T1000 (cell line): ENCODE data around the gene MAPK11.

Experiments
- DNase-seq: peaks from one replicate; lab custom pipeline; 2025; ENCODE audit warnings: mixed read lengths; lab: John Stamatoyannopoulos, UW

MAPK11 gene

DNA sequence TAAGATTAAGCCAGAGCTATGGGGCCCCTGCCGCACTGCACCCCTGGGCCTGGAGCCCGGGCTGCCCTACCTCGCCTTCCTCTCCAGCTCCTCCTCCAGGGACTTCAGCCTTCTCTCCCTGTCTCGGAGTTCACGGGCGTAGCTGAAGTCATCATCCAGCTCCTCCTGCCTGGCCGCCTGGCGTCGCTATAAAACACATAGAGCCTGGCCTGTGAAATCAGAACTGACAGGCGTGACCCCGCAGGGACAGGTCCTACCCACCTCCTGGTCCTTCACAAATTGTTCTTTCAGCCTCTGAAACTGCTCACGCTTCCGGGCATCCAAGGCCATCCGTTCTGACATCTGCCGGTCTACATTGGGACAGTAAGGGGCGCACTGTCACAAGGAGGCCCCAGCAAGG, 46.1 kb downstream of the MAPK11 start:
- no peak for DNase-seq

GRCh38 chr22:50222508-50222907, 47.7 kb downstream of the MAPK11 start:
- no peak for DNase-seq

- no peak for DNase-seq
Observed at GRCh38 chr22:50221410-50222300, 48.5 kb downstream of the MAPK11 start.

DNA sequence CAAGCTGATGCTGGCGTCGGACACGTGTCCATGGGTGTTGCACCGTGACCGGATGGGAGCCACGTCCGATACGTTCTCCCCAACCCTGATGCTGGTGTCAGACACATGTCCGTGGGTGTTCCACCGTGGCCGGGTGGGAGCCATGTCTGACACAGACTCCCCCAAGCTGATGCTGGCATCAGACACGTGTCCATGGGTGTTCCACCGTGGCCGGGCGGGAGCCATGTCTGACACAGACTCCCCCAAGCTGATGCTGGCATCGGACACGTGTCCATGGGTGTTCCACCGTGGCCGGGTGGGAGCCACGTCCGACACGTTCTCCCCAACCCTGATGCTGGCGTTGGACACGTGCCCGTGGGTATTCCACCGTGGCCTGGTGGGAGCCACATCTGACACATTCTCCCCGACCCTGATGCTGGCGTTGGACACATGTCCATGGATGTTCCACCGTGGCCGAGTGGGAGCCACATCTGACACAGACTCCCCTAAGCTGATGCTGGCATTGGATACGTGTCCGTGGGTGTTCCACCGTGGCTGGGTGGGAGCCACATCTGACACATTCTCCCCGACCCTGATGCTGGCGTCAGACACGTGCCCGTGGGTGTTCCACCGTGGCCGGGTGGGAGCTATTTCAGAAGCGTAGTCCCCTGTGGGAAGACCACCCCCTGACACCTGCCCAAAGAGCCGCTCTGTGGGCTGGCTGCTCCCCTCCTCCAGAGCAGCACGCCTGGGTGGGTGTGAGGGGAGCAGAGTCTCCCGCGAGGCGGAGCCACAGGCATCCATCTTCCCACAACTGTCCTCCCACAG, 49.4 kb downstream of the MAPK11 start:
- no peak for DNase-seq

GRCh38 chr22:50219800-50220602, 50.2 kb downstream of the MAPK11 start:
- no peak for DNase-seq

DNA sequence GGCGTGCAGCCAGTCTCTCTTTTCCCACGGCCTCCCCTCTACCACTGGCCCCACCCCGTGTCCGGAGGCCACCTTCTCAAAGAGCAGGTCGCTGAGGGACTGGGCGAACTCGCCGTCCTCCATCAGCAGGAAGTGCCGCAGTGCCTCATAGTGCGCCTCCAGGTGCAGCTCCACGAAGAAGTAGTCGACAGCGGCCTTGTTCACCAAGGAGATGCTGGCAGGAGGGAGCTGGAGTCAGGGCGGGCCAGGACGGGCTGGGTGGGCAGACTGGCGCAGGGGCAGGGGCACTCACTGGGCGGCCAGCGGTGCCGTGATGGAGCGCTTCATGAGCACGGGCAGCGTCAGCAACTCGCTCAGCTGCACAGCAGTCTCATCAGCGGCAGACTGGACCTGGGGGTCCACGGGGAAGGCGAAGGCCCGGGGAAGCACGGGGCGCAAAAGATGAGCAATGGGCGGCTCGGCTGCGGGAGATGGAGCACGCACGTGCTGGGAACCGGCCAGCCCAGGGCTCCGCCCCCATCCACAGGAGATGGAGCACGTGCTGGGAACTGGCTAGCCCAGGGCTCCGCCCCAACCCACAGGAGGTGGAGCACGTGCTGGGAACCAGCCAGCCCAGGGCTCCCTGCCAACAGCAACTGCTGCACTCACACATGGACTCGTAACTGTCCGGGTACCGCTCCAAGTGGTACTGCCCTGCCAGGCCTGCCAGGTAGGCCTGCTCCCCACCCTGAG, 51.0 kb downstream of the MAPK11 start:
- peak; percentile 78 for DNase-seq

DNA sequence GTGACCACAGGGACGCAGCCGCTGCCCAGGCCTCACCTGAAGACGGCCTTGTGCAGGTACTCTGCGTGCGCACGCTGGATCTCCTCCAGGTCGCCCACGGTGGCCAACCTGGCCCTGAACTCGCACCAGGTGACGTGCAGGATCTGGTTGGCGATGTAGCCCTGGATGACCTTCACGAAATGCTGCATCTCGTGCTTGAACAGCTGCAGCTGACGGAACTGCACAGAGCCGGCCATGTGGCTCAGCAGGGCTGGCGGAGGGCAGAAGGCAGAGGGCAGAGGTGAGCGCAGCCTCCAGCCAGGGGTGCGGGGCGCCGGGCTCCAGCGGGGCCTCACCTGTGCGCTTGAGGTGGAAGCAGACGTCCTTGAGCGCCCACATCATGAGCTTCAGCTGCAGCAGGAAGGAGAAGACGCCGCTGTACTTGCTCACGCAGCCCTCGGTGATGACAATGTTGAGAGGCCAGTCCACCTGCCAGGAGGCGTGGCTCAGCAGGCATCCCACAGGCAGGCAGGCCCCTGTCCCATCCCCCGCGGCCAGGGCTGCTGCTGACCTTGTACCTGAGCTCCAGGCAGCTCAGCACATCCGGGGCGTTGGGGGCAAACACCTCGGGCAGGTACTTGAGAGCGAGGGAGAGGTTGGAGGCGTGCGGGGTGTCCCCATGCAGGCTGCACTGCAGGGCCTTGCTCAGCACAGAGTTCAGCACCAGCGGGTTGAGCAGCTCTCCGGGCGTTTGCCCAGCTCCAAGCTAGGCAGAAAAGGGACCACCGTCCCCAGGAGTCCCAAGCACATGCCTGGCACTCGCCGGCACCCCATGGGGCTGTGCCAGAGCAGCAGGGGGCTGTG, 51.8 kb downstream of the MAPK11 start:
- no peak for DNase-seq

- no peak for DNase-seq
Observed at GRCh38 chr22:50217543-50218152, 52.5 kb downstream of the MAPK11 start.

- no peak for DNase-seq
Observed at GRCh38 chr22:50216684-50217520, 53.3 kb downstream of the MAPK11 start.

GRCh38 chr22:50216055-50216683, 54.0 kb downstream of the MAPK11 start:
- DNase-seq = no peak

DNA sequence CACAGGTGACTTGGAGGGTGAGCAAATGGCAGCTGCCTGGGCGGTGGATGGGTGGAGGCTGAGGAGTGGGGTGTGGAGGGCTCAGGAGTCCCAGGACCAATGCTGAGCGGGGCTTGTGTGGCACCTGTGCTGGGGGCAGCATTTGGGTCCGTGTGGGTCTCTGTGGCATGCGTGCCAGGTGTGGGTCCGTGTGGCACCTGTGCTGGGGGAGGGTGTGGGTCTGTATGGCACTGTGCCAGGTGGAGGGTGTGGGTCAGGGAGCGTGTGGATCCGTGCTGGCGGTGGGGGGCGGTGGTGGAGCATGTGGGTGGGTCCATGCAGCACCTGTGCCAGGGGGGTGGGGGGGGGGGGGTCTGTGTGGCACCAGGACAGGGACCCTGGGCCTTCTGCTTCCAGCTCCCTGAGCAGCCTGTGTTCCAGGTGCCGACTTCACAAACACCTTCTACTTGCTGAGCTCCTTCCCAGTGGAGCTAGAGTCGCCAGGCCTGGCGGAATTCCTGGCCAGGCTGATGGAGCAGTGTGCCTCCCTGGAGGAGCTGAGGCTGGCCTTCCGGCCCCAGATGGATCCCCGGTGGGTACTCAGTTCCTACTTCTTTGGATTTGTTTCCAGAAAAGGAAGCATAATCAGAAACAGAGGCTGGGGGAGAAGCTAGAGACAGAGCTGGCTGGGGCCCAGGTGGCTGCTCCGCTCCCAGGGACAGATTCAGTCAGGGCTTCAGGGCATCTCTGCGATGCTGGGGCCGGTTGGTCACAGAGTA, 54.7 kb downstream of the MAPK11 start:
- no peak for DNase-seq
